AG04449 (cell line): ENCODE results near the gene MLNR.

Source experiments
- CTCF ChIA-PET: fragments of 350-600 bp; formaldehyde crosslinking; extraction: SDS; loops from one replicate; lab custom pipeline; 2021; ENCODE audit warnings: antibody characterized with exemption; lab: Yijun Ruan, JAX
- POLR2A ChIA-PET: fragments of 400-600, 350-600 bp; formaldehyde crosslinking; extraction: SDS; loops from one replicate; lab custom pipeline; 2020; ENCODE audit warnings: antibody characterized with exemption, inconsistent platforms; lab: Yijun Ruan, JAX
- DNase-seq: peaks from one replicate; pipeline ENCODE4 v3.0.0-alpha.2; 2010; ENCODE audit warnings: low read depth, low spot score
- H3K4me3 ChIP-seq: 2 replicates; pipeline ENCODE4 v1.5.1; 2011; ENCODE audit warnings: low read depth, mild to moderate bottlenecking, control low read depth, low read length
- TF ChIP-seq, protein P1 (sequence below): IDR thresholded peaks from one replicate; pipeline ENCODE4 v1.5.1; 2011; ENCODE audit warnings: mild to moderate bottlenecking, moderate library complexity, low read length, control low read depth, inconsistent platforms; ENCODE audit not compliant: insufficient read depth; ENCODE audit errors: missing control alignments

MLNR gene

GRCh38 chr13:49271264-49271663 lies 51.1 kb downstream of the MLNR start:
- CTCF ChIA-PET: interaction anchor here (0.6 to 4.4 kb wide), 5 partner anchors 9 to 235 kb away, joined by 3 to 53 read pairs (median 3); no protein-coding TSS in a partner anchor
- POLR2A ChIA-PET: no interaction called here

More at GRCh38 chr13:49271264-49271663, 51.1 kb downstream of the MLNR start:
- no peak overlapping the region for H3K4me3 ChIP-seq
- TF ChIP-seq, protein P1, sequence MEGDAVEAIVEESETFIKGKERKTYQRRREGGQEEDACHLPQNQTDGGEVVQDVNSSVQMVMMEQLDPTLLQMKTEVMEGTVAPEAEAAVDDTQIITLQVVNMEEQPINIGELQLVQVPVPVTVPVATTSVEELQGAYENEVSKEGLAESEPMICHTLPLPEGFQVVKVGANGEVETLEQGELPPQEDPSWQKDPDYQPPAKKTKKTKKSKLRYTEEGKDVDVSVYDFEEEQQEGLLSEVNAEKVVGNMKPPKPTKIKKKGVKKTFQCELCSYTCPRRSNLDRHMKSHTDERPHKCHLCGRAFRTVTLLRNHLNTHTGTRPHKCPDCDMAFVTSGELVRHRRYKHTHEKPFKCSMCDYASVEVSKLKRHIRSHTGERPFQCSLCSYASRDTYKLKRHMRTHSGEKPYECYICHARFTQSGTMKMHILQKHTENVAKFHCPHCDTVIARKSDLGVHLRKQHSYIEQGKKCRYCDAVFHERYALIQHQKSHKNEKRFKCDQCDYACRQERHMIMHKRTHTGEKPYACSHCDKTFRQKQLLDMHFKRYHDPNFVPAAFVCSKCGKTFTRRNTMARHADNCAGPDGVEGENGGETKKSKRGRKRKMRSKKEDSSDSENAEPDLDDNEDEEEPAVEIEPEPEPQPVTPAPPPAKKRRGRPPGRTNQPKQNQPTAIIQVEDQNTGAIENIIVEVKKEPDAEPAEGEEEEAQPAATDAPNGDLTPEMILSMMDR: no peak
- no peak for DNase-seq
